GM23338 (cell line): ENCODE results near the gene AQP3.
"Not testable (repeated sequence)": the region's sequence is repeated elsewhere in the genome, so short reads cannot be mapped to it uniquely, and the experiment has no call there.

ENCODE experiments used
- EZH2 ChIP-seq: fragments of 200-600 bp; sonication (generic); IDR thresholded peaks from one replicate; pipeline ENCODE4 v1.8.0; 2017; ENCODE audit warnings: antibody characterized with exemption, mild to moderate bottlenecking, low read depth; ENCODE audit not compliant: unreplicated experiment
- EZH2phosphoT487 ChIP-seq: fragments of 200-600 bp; sonication (generic); IDR thresholded peaks from one replicate; pipeline ENCODE4 v1.8.1; 2018; ENCODE audit warnings: antibody characterized with exemption; ENCODE audit not compliant: unreplicated experiment
- POLR2AphosphoS5 ChIP-seq: IDR thresholded peaks from 2 replicates; pipeline ENCODE4 v1.6.1; 2016; ENCODE audit warnings: antibody characterized with exemption, low read depth
- TF ChIP-seq, protein P1 (sequence below): IDR thresholded peaks from one replicate; pipeline ENCODE4 v1.6.1; 2018; ENCODE audit warnings: antibody characterized with exemption; ENCODE audit not compliant: unreplicated experiment
- TF ChIP-seq, protein P2 (sequence below), 2 experiments: fragments of 200-600 bp in 1 of 2; sonication (generic) in 1 of 2; conservative IDR thresholded peaks; 2 replicates each; pipeline versions ENCODE4 v1.5.1 to v1.6.1; 2016 to 2017; ENCODE audit warnings: antibody characterized with exemption in 2 of 2, low read depth in 2 of 2, mild to moderate bottlenecking in 2 of 2, moderate library complexity in 1 of 2

DNA sequence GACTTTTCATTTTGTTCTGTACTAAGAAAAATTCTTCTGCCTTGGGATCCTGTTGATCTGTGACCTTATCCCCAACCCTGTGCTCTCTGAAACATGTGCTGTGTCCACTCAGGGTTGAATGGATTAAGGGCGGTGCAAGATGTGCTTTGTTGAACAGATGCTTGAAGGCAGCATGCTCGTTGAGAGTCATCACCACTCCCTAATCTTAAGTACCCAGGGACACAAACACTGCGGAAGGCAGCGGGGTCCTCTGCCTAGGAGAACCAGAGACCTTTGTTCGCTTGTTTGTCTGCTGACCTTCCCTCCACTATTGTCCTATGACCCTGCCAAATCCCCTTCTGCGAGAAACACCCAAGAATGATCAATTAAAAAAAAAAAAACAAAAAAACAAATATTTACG, 23.4 kb downstream of the AQP3 start:
- TF ChIP-seq EZH2, EZH2phosphoT487, POLR2AphosphoS5: not testable (repeated sequence)
- TF ChIP-seq, protein P1, sequence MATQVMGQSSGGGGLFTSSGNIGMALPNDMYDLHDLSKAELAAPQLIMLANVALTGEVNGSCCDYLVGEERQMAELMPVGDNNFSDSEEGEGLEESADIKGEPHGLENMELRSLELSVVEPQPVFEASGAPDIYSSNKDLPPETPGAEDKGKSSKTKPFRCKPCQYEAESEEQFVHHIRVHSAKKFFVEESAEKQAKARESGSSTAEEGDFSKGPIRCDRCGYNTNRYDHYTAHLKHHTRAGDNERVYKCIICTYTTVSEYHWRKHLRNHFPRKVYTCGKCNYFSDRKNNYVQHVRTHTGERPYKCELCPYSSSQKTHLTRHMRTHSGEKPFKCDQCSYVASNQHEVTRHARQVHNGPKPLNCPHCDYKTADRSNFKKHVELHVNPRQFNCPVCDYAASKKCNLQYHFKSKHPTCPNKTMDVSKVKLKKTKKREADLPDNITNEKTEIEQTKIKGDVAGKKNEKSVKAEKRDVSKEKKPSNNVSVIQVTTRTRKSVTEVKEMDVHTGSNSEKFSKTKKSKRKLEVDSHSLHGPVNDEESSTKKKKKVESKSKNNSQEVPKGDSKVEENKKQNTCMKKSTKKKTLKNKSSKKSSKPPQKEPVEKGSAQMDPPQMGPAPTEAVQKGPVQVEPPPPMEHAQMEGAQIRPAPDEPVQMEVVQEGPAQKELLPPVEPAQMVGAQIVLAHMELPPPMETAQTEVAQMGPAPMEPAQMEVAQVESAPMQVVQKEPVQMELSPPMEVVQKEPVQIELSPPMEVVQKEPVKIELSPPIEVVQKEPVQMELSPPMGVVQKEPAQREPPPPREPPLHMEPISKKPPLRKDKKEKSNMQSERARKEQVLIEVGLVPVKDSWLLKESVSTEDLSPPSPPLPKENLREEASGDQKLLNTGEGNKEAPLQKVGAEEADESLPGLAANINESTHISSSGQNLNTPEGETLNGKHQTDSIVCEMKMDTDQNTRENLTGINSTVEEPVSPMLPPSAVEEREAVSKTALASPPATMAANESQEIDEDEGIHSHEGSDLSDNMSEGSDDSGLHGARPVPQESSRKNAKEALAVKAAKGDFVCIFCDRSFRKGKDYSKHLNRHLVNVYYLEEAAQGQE: not testable (repeated sequence)
- TF ChIP-seq, protein P2, sequence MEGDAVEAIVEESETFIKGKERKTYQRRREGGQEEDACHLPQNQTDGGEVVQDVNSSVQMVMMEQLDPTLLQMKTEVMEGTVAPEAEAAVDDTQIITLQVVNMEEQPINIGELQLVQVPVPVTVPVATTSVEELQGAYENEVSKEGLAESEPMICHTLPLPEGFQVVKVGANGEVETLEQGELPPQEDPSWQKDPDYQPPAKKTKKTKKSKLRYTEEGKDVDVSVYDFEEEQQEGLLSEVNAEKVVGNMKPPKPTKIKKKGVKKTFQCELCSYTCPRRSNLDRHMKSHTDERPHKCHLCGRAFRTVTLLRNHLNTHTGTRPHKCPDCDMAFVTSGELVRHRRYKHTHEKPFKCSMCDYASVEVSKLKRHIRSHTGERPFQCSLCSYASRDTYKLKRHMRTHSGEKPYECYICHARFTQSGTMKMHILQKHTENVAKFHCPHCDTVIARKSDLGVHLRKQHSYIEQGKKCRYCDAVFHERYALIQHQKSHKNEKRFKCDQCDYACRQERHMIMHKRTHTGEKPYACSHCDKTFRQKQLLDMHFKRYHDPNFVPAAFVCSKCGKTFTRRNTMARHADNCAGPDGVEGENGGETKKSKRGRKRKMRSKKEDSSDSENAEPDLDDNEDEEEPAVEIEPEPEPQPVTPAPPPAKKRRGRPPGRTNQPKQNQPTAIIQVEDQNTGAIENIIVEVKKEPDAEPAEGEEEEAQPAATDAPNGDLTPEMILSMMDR (conservative IDR thresholded peaks at IDR 0.05; ENCODE audit: low read depth in 2 of 2): not testable (repeated sequence)
